GM13977 (cell line): ENCODE measurements around the gene IFITM1.
"Not testable (repeated sequence)": the region's sequence is repeated elsewhere in the genome, so short reads cannot be mapped to it uniquely, and the experiment has no call there.

Experiments
- DNase-seq: peaks from one replicate; pipeline ENCODE4 v3.0.0; 2012; ENCODE audit warnings: low spot score
- in situ Hi-C: fragments of 300-500 bp; cut with MboI; formaldehyde crosslinking; loops from one replicate; pipeline ENCODE4 v1.12.0; 2022; ENCODE audit warnings: low sequenced_read_pairs, low pct_unique_long_range_greater_than_20kb, mixed read lengths, inconsistent platforms; ENCODE audit not compliant: unreplicated experiment
- TF ChIP-seq, protein P1 (sequence below): IDR thresholded peaks from 2 replicates; pipeline ENCODE4 v1.5.1; 2012; ENCODE audit warnings: mild to moderate bottlenecking, control low read depth; ENCODE audit not compliant: insufficient read depth; ENCODE audit errors: extremely low read depth, missing control alignments

Gene IFITM1

DNA sequence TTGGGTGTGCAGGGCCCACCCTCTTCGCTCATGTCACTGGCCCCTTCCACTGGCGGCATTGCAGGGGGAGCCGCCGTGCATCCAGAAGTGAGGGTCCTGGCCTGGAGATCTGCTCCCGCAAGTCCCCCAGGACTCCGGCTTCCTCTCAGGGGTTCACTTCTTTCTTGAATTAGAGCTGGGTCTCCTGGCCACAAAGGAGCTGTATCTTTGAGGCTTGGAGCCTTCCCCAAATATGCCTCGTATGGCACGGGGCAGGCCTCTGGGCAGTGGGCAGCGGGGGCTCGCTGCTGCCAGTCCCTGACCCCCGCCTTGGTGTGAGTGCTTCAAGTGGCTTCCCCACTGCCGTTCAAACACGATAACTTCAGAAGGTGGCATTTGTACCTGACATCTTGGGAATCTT is 14.2 kb downstream of the IFITM1 start:
- DNase-seq = no peak
- in situ Hi-C loops = no loop called here
- TF ChIP-seq, protein P1, sequence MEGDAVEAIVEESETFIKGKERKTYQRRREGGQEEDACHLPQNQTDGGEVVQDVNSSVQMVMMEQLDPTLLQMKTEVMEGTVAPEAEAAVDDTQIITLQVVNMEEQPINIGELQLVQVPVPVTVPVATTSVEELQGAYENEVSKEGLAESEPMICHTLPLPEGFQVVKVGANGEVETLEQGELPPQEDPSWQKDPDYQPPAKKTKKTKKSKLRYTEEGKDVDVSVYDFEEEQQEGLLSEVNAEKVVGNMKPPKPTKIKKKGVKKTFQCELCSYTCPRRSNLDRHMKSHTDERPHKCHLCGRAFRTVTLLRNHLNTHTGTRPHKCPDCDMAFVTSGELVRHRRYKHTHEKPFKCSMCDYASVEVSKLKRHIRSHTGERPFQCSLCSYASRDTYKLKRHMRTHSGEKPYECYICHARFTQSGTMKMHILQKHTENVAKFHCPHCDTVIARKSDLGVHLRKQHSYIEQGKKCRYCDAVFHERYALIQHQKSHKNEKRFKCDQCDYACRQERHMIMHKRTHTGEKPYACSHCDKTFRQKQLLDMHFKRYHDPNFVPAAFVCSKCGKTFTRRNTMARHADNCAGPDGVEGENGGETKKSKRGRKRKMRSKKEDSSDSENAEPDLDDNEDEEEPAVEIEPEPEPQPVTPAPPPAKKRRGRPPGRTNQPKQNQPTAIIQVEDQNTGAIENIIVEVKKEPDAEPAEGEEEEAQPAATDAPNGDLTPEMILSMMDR = no peak

DNA sequence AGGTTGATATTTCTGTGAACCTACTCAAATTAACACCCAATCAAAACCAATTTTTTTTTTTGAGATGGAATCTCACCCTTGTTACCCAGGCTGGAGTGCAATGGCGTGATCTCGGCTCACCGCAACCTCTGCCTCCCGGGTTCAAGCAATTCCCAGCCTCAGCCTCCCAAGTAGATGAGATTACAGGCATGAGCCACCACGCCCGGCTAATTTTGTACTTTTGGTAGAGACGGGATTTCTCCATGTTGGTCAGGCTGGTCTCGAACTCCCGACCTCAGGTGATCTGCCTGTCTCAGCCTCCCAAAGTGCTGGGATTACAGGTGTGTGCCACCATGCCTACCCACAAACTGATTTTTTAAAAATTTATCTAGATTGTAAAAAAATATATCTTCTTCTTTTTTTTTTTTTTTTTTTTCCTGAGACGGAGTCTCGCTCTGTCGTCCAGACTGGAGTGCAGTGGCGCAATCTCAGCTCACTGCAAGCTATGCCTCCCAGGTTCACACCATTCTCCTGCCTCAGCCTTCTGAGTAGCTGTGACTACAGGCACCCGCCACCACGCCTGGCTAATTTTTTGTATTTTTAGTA is 14.8 kb downstream of the IFITM1 start:
- DNase-seq = not testable (repeated sequence)

DNA sequence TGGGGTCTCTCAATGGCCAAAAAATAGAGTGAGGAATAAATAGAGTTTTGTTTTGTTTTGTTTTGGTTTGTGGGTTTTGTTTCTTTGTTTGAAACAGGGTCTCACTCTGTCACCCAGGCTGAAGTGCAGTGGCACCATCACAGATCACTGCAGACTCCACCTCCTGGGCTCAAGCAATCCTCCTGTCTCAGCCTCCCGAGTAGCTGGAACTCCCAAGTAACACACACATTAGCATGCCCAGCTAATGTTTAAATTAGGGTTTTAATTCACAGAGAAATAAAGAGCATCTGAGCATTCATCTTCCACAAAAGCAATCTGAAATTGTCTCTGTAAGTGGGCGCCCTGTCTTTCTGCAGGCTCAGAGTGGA is 16.0 kb downstream of the IFITM1 start:
- TF ChIP-seq, protein P1 = no peak
- no peak for DNase-seq
- in situ Hi-C loops = no loop called here

More for the DNA sequence above, 14.8 kb downstream of the IFITM1 start:
- in situ Hi-C loops = not testable (repeated sequence)

DNA sequence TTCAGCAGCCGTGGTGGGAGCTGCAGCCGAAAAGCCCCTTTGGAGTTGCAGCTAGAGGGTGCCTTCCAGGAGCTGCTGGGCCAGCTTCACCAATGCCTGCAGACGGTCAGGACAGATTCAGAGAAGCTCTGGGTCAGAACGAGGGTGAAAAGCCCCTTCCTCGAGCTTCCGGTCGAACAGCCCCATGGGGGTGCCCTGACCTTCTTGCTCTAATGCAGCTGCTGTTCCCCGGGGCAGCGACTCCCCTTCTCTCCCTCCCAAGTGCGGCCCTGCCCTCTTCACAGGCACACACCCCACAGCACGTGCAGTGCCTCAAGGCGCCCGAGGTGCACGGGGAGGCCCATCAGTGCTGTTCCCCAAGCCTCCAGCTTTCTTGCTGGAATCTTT is 16.5 kb downstream of the IFITM1 start:
- DNase-seq = no peak
- TF ChIP-seq, protein P1 = no peak
- in situ Hi-C loops = no loop called here

DNA sequence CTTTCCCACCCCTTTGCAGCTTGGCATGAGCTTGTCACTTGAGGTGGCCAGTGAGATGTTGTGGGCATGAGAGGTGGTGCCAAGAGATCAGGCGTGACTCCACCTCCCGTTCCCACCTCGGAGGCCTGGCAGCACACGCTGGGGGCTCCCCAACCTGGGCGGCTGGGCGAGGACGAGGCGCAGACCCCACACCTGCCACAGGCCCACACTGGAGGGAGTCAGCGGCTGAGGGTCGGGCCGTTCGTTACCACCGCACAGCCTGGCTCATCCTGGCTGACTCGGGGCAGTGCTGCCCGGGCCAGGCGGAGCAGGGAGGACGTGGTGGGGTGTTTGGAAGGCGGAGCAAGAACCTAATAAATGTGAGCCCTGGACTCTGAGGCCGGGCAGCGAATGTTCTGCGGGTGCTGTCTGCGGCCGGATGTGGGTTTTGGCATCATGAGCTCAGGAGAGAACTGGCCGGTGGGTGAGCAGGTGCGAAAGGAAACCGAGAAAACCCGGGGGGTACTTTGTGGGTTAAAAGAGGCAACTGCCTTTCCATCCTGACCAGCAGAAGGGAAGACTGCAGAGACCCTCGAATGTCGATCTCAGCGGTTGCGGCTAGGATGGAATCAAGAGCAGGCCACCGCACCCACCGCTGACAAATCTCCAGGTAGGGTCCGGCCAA is 17.0 kb downstream of the IFITM1 start:
- no peak for DNase-seq
- in situ Hi-C loops = no loop called here
- TF ChIP-seq, protein P1 = no peak

DNA sequence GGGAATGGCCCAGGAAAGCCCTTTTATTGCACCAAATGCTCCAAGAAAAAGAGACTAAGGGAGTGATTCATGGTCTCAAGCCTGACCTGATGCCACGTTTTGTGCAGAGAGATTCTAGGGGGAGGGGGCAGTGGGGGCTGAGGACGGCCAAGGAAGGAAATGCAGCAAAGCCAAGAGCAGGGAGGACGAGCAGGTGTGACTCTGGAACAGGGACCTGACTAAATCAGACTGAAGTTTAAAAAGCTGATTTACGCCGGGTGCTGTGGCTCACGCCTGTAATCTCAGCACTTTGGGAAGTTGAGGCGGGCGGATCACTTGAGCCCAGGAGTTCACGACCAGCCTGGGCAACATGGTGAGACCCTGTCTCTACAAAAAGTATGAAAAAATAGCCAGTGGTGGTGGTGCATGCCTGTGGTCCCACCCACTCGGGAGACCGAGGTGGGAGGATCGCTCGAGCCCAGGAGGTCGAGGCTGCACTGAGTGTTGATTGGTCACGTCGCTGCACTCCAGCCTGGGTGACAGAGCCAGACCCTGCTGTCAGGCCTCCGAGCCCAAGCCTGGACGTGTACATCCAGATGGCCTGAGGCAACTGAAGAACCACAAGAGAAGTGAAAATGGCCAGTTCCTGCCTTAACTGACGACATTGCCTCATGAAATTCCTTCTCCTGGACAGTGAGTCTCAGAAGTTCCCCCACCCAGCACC is 17.7 kb downstream of the IFITM1 start:
- DNase-seq = no peak
- in situ Hi-C loops = no loop called here
- TF ChIP-seq, protein P1 = no peak
